Mesendoderm (in vitro differentiated cells): ENCODE results near the gene FITM2.
A peak's percentile ranks its signal among the peaks of the same experiment; 100 is the strongest.

Experiments
- DNase-seq: peaks from one replicate; pipeline ENCODE4 v3.0.0; 2013
- H2AK5ac ChIP-seq: 2 replicates; pipeline ENCODE4 v1.6.1; 2013; ENCODE audit warnings: low read length, inconsistent platforms
- H2BK120ac ChIP-seq: 2 replicates; pipeline ENCODE4 v1.6.1; 2013; ENCODE audit warnings: low read depth, mild to moderate bottlenecking, low read length, moderate library complexity, mixed read lengths
- H2BK15ac ChIP-seq: replicated peaks from 2 replicates; pipeline ENCODE4 v1.6.1; 2013; ENCODE audit warnings: low read depth, mild to moderate bottlenecking, moderate library complexity
- H2BK5ac ChIP-seq: 2 replicates; pipeline ENCODE4 v1.6.1; 2013; ENCODE audit warnings: low read length, inconsistent platforms
- H3K18ac ChIP-seq: 2 replicates; pipeline ENCODE4 v1.6.1; 2013; ENCODE audit warnings: mild to moderate bottlenecking, low read length, mixed read lengths
- H3K23ac ChIP-seq: one replicate; pipeline ENCODE4 v1.6.1; 2013; ENCODE audit warnings: low read length
- H3K27ac ChIP-seq: 2 replicates; pipeline ENCODE4 v1.5.1; 2013; ENCODE audit warnings: low read depth, mild to moderate bottlenecking, inconsistent platforms, low read length, moderate library complexity
- H3K27me3 ChIP-seq: 2 replicates; pipeline ENCODE4 v1.6.1; 2013; ENCODE audit warnings: low read length, control low read depth, mild to moderate bottlenecking, inconsistent platforms; ENCODE audit not compliant: insufficient read depth, poor library complexity
- H3K36me3 ChIP-seq: 2 replicates; pipeline ENCODE4 v1.6.1; 2013; ENCODE audit warnings: low read length, inconsistent platforms; ENCODE audit not compliant: control insufficient read depth, insufficient read depth
- H3K4ac ChIP-seq: one replicate; pipeline ENCODE4 v1.6.1; 2013; ENCODE audit warnings: low read depth, mild to moderate bottlenecking, low read length, moderate library complexity
- H3K4me1 ChIP-seq: 2 replicates; pipeline ENCODE4 v1.6.1; 2013; ENCODE audit warnings: low read depth, low read length, inconsistent platforms; ENCODE audit not compliant: control insufficient read depth
- H3K4me2 ChIP-seq: 2 replicates; pipeline ENCODE4 v1.6.1; 2013; ENCODE audit warnings: low read length
- H3K4me3 ChIP-seq: 2 replicates; pipeline ENCODE4 v1.5.1; 2013; ENCODE audit warnings: mild to moderate bottlenecking, low read length
- H3K56ac ChIP-seq: one replicate; pipeline ENCODE4 v1.6.1; 2013; ENCODE audit warnings: low read length
- H3K79me1 ChIP-seq: 2 replicates; pipeline ENCODE4 v1.6.1; 2013; ENCODE audit warnings: low read length, inconsistent platforms
- H3K79me2 ChIP-seq: 2 replicates; pipeline ENCODE4 v1.6.1; 2013; ENCODE audit warnings: mild to moderate bottlenecking, low read length; ENCODE audit not compliant: control insufficient read depth, insufficient read depth
- H3K9ac ChIP-seq: 2 replicates; pipeline ENCODE4 v1.6.1; 2013; ENCODE audit warnings: low read length, inconsistent platforms
- H4K5ac ChIP-seq: one replicate; pipeline ENCODE4 v1.6.1; 2013; ENCODE audit warnings: low read length
- H4K8ac ChIP-seq: one replicate; pipeline ENCODE4 v1.6.1; 2013; ENCODE audit warnings: low read depth, mild to moderate bottlenecking, control low read depth, low read length, moderate library complexity
- WGBS: extraction: QIAGEN DNeasy Blood & Tissue Kit; methylation state at CpG from one replicate; pipeline ENCODE4 v1.1.7; 2013; ENCODE audit warnings: low lambda C conversion rate, missing lambda C conversion rate; ENCODE audit not compliant: insufficient coverage; ENCODE audit errors: extremely low coverage; 5-methylcytosine and 5-hydroxymethylcytosine counted together

Gene FITM2

GRCh38 chr20:44274303-44275017, 36.5 kb downstream of the FITM2 start:
- Histone ChIP-seq H3K27ac (no peak overlapping the region), H4K8ac (no peak overlapping the region), H2BK5ac (no peak overlapping the region), H3K4me3 (no peak overlapping the region), H3K27me3 (no peaks in the 10 kb centered on the region), H2BK120ac (no peak overlapping the region), H3K4ac (no peak overlapping the region), H3K4me2 (no peak overlapping the region), H2BK15ac (no peak overlapping the region), H3K56ac (no peak overlapping the region), H3K36me3 (no peaks in the 10 kb centered on the region), H3K23ac (no peak overlapping the region), H2AK5ac (no peak overlapping the region), H3K79me1 (no peaks in the 10 kb centered on the region), H4K5ac (no peak overlapping the region), H3K4me1 (no peaks in the 10 kb centered on the region), H3K18ac (no peak overlapping the region), H3K79me2 (no peaks in the 10 kb centered on the region), H3K9ac (no peak overlapping the region)
- DNase-seq, result no peak
- no CpG with 5 or more reads among the region's 11 CpGs for WGBS

GRCh38 chr20:44273231-44274215, 37.5 kb downstream of the FITM2 start:
- H3K4me2 ChIP-seq, result no peak overlapping the region
- H3K9ac ChIP-seq, result no peak overlapping the region
- no peak overlapping the region for H2BK120ac ChIP-seq
- H3K4me3 ChIP-seq, result no peak overlapping the region
- H4K8ac ChIP-seq, result no peak overlapping the region
- no peak overlapping the region for H3K4ac ChIP-seq
- no peak overlapping the region for H2BK15ac ChIP-seq
- H3K79me1 ChIP-seq, result no peaks in the 10 kb centered on the region
- no peak overlapping the region for H2BK5ac ChIP-seq
- no peak overlapping the region for H3K23ac ChIP-seq
- no peak overlapping the region for H2AK5ac ChIP-seq
- no peaks in the 10 kb centered on the region for H3K36me3 ChIP-seq
- no peak overlapping the region for H4K5ac ChIP-seq
- H3K27me3 ChIP-seq, result no peaks in the 10 kb centered on the region
- no peak overlapping the region for H3K27ac ChIP-seq
- H3K4me1 ChIP-seq, result no peaks in the 10 kb centered on the region
- H3K56ac ChIP-seq, result no peak overlapping the region
- no peak overlapping the region for H3K18ac ChIP-seq
- DNase-seq, result no peak
- WGBS, result no CpG with 5 or more reads among the region's 10 CpGs
- H3K79me2 ChIP-seq, result no peaks in the 10 kb centered on the region

- Histone ChIP-seq H3K18ac (no peak overlapping the region), H2BK15ac (no peak overlapping the region), H3K4me3 (no peak overlapping the region), H3K23ac (no peak overlapping the region), H3K4ac (no peak overlapping the region), H3K4me2 (no peak overlapping the region), H3K56ac (no peak overlapping the region), H2BK5ac (no peak overlapping the region), H2AK5ac (no peak overlapping the region), H3K4me1 (no peaks in the 10 kb centered on the region), H3K9ac (no peak overlapping the region), H3K79me2 (no peaks in the 10 kb centered on the region), H3K27me3 (no peaks in the 10 kb centered on the region), H4K8ac (no peak overlapping the region), H3K27ac (no peak overlapping the region), H3K36me3 (no peaks in the 10 kb centered on the region), H4K5ac (no peak overlapping the region), H3K79me1 (no peaks in the 10 kb centered on the region), H2BK120ac (no peak overlapping the region)
- no CpG with 5 or more reads among the region's 14 CpGs for WGBS
- DNase-seq, result peak; percentile 57
These were observed 38.9 kb downstream of the FITM2 start for GRCh38 chr20:44271915-44272663.

GRCh38 chr20:44268802-44269201, 42.2 kb downstream of the FITM2 start:
- Histone ChIP-seq H3K27me3 (no peaks in the 10 kb centered on the region), H3K36me3 (no peaks in the 10 kb centered on the region), H2AK5ac (no peak overlapping the region), H3K18ac (no peak overlapping the region), H3K56ac (no peak overlapping the region), H3K4me2 (no peak overlapping the region), H3K79me2 (no peaks in the 10 kb centered on the region), H3K4me1 (no peaks in the 10 kb centered on the region), H3K4me3 (no peak overlapping the region), H2BK5ac (no peak overlapping the region), H4K8ac (no peak overlapping the region), H3K23ac (no peak overlapping the region), H3K9ac (no peak overlapping the region), H3K4ac (no peak overlapping the region), H3K27ac (no peak overlapping the region), H2BK15ac (no peak overlapping the region), H4K5ac (no peak overlapping the region), H3K79me1 (no peaks in the 10 kb centered on the region), H2BK120ac (no peak overlapping the region)
- no CpG with 5 or more reads among the region's 5 CpGs for WGBS
- DNase-seq, result no peak

GRCh38 chr20:44264287-44264686, 46.7 kb downstream of the FITM2 start:
- no CpG with 5 or more reads among the region's 5 CpGs for WGBS
- Histone ChIP-seq H2AK5ac (no peak overlapping the region), H4K8ac (no peak overlapping the region), H4K5ac (no peak overlapping the region), H2BK5ac (no peak overlapping the region), H3K4me1 (no peaks in the 10 kb centered on the region), H3K23ac (no peak overlapping the region), H3K18ac (no peak overlapping the region), H3K79me1 (no peaks in the 10 kb centered on the region), H3K79me2 (no peaks in the 10 kb centered on the region), H3K56ac (no peak overlapping the region), H3K27me3 (no peaks in the 10 kb centered on the region), H3K36me3 (no peaks in the 10 kb centered on the region), H2BK120ac (no peak overlapping the region), H3K27ac (no peak overlapping the region), H2BK15ac (no peak overlapping the region), H3K4me2 (no peak overlapping the region), H3K4ac (no peak overlapping the region), H3K9ac (no peak overlapping the region), H3K4me3 (no peak overlapping the region)
- DNase-seq, result peak; percentile 61
